RWPE1 (cell line): ENCODE results near the gene C14orf180.

Experiments
- CTCF ChIA-PET: fragments of 350-600 bp; sonication (Branson Sonifier 250); formaldehyde crosslinking; extraction: SDS; loops from one replicate; lab custom pipeline; 2021; lab: Yijun Ruan, JAX
- POLR2A ChIA-PET: fragments of 400-600 bp; formaldehyde crosslinking; extraction: SDS; loops from one replicate; lab custom pipeline; 2020; ENCODE audit warnings: antibody characterized with exemption; ENCODE audit not compliant: low non-redundant PET; lab: Yijun Ruan, JAX
- DNase-seq: peaks from one replicate; pipeline ENCODE4 v3.0.0; 2012; ENCODE audit warnings: low spot score
- H3K27ac ChIP-seq: fragments of 450-650 bp; 2 replicates; pipeline ENCODE4 v1.5.1; 2017
- TF ChIP-seq, protein P1 (sequence below): fragments of 450-650 bp; conservative IDR thresholded peaks from 2 replicates; pipeline ENCODE4 v1.5.1; 2017; ENCODE audit warnings: low read depth, mild to moderate bottlenecking

C14orf180 gene

GRCh38 chr14:104587641-104588040 lies 8.1 kb downstream of the C14orf180 start:
- ChIA-PET CTCF (interaction anchor here (0.5 kb wide), 1 partner anchor 127 kb away, joined by 3 read pairs; no protein-coding TSS in a partner anchor), POLR2A (no interaction called here)
- TF ChIP-seq, protein P1, sequence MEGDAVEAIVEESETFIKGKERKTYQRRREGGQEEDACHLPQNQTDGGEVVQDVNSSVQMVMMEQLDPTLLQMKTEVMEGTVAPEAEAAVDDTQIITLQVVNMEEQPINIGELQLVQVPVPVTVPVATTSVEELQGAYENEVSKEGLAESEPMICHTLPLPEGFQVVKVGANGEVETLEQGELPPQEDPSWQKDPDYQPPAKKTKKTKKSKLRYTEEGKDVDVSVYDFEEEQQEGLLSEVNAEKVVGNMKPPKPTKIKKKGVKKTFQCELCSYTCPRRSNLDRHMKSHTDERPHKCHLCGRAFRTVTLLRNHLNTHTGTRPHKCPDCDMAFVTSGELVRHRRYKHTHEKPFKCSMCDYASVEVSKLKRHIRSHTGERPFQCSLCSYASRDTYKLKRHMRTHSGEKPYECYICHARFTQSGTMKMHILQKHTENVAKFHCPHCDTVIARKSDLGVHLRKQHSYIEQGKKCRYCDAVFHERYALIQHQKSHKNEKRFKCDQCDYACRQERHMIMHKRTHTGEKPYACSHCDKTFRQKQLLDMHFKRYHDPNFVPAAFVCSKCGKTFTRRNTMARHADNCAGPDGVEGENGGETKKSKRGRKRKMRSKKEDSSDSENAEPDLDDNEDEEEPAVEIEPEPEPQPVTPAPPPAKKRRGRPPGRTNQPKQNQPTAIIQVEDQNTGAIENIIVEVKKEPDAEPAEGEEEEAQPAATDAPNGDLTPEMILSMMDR = no peak
- DNase-seq = no peak
- no peak overlapping the region for H3K27ac ChIP-seq

- DNase-seq = no peak
- TF ChIP-seq, protein P1 = no peak
- ChIA-PET CTCF (interaction anchor here (0.5 kb wide), 1 partner anchor 128 kb away, joined by 3 read pairs; no protein-coding TSS in a partner anchor), POLR2A (no interaction called here)
- no peak overlapping the region for H3K27ac ChIP-seq
Measured at GRCh38 chr14:104588066-104588857, 8.7 kb downstream of the C14orf180 start.

- CTCF ChIA-PET = interaction anchor here (0.6 kb wide), 1 partner anchor 42 kb away, joined by 3 read pairs; no protein-coding TSS in a partner anchor
- TF ChIP-seq, protein P1 = no peak
- POLR2A ChIA-PET = no interaction called here
- no peak overlapping the region for H3K27ac ChIP-seq
- DNase-seq = no peak
Measured at GRCh38 chr14:104589338-104590195, 10.0 kb downstream of the C14orf180 start.

- no peak overlapping the region for H3K27ac ChIP-seq
- no peak for DNase-seq
- ChIA-PET POLR2A (no interaction called here), CTCF (interaction anchor here (0.6 kb wide), 1 partner anchor 830 kb away, joined by 3 read pairs; no protein-coding TSS in a partner anchor)
- TF ChIP-seq, protein P1 = no peak
Measured at GRCh38 chr14:104590240-104590965, 10.8 kb downstream of the C14orf180 start.

- POLR2A ChIA-PET = no interaction called here
- CTCF ChIA-PET = interaction anchor here (0.6 kb wide), 1 partner anchor 831 kb away, joined by 3 read pairs; no protein-coding TSS in a partner anchor
- no peak for DNase-seq
- no peak overlapping the region for H3K27ac ChIP-seq
- TF ChIP-seq, protein P1 = no peak
Measured at GRCh38 chr14:104591031-104591430, 11.5 kb downstream of the C14orf180 start.
